PC-3 (cell line): ENCODE data around the gene C11orf21. TPM values are rescaled to one million over a fixed set of nuclear protein-coding genes. Genes with fewer than 3 reads are reported as not detected.

Experiments used
- ATAC-seq: fragments of 200-7000 bp; cut with Tn5 transposase; 2 replicates; pipeline ENCODE4 v1.9.1; 2020; ENCODE audit warnings: mild to moderate bottlenecking, moderate library complexity
- BruUV-seq: library from RNA; stranded (reverse); fragments of 400-500 nt; replicated peaks from 2 replicates; lab custom pipeline; 2021; lab: Mats Ljungman, UMichigan
- CTCF ChIA-PET: fragments of 300-600 bp; sonication (Branson Sonifier 250); formaldehyde crosslinking; loops from one replicate; lab custom pipeline; 2022; ENCODE audit warnings: antibody characterized with exemption; lab: Charles Lee
- POLR2A ChIA-PET: fragments of 300-600 bp; sonication (Branson Sonifier 250); formaldehyde crosslinking; loops from one replicate; lab custom pipeline; 2022; ENCODE audit warnings: antibody characterized with exemption; ENCODE audit not compliant: unreplicated experiment; lab: Charles Lee
- DNase-seq: peaks from one replicate; pipeline ENCODE4 v3.0.0-alpha.2; 2015
- H2AFZ ChIP-seq: fragments of 300-600 bp; sonication (generic); 2 replicates; pipeline ENCODE4 v1.6.0; 2016; ENCODE audit warnings: antibody characterized with exemption, low read length
- H3F3A ChIP-seq: fragments of 300-600 bp; sonication (generic); one replicate; pipeline ENCODE4 v1.6.0; 2017; ENCODE audit warnings: antibody characterized with exemption, low read length, control low read depth, mild to moderate bottlenecking; ENCODE audit not compliant: unreplicated experiment
- H3K27ac ChIP-seq: fragments of 300-600 bp; sonication (generic); 2 replicates; pipeline ENCODE4 v1.5.1; 2016; ENCODE audit warnings: mild to moderate bottlenecking, low read length
- H3K27me3 ChIP-seq: fragments of 300-600 bp; sonication (generic); 2 replicates; pipeline ENCODE4 v1.6.1; 2016; ENCODE audit warnings: low read length, mixed read lengths
- H3K36me3 ChIP-seq: fragments of 300-600 bp; sonication (generic); 2 replicates; pipeline ENCODE4 v1.6.1; 2016; ENCODE audit warnings: low read depth, mixed run types, low read length, mixed read lengths
- H3K4me1 ChIP-seq: fragments of 300-600 bp; sonication (generic); 2 replicates; pipeline ENCODE4 v1.5.1; 2016; ENCODE audit warnings: low read length; ENCODE audit not compliant: insufficient read depth
- H3K4me2 ChIP-seq: fragments of 300-600 bp; sonication (generic); 2 replicates; pipeline ENCODE4 v1.6.0; 2016; ENCODE audit warnings: low read length
- H3K4me3 ChIP-seq: fragments of 300-600 bp; sonication (generic); 2 replicates; pipeline ENCODE4 v1.5.1; 2016; ENCODE audit warnings: mild to moderate bottlenecking, low read length, mixed read lengths
- H3K79me2 ChIP-seq: fragments of 300-600 bp; sonication (generic); 2 replicates; pipeline ENCODE4 v1.6.1; 2017; ENCODE audit warnings: low read length, mixed read lengths
- H3K9ac ChIP-seq: fragments of 300-600 bp; sonication (generic); 2 replicates; pipeline ENCODE4 v1.6.0; 2016; ENCODE audit warnings: mild to moderate bottlenecking, low read length
- H3K9me2 ChIP-seq: fragments of 300-600 bp; sonication (generic); replicated peaks from 2 replicates; pipeline ENCODE4 v1.6.1; 2016; ENCODE audit warnings: mixed run types, low read length, mixed read lengths
- H3K9me3 ChIP-seq: fragments of 300-600 bp; sonication (generic); 2 replicates; pipeline ENCODE4 v1.6.1; 2016; ENCODE audit warnings: low read length, mixed read lengths
- H4K20me1 ChIP-seq: fragments of 300-600 bp; sonication (generic); 2 replicates; pipeline ENCODE4 v1.6.1; 2016; ENCODE audit warnings: low read length, mixed read lengths
- CTCF ChIP-seq: fragments of 300-600 bp; sonication (generic); conservative IDR thresholded peaks from 2 replicates; pipeline ENCODE4 v1.5.1; 2017; ENCODE audit warnings: antibody characterized with exemption, low read depth, mild to moderate bottlenecking, low read length
- EZH2 ChIP-seq: fragments of 300-600 bp; sonication (generic); IDR thresholded peaks from one replicate; pipeline ENCODE4 v1.6.1; 2017; ENCODE audit warnings: antibody characterized with exemption, mild to moderate bottlenecking, low read length; ENCODE audit not compliant: unreplicated experiment
- EZH2phosphoT487 ChIP-seq: fragments of 300-600 bp; sonication (generic); IDR thresholded peaks from 2 replicates; pipeline ENCODE4 v1.6.1; 2018; ENCODE audit warnings: mild to moderate bottlenecking, antibody characterized with exemption, low read length, borderline replicate concordance
- intact Hi-C: fragments of 100-400 bp; cut with micrococcal nuclease; formaldehyde crosslinking; loops from 2 replicates; pipeline ENCODE4 v1.9.0; 2023
- total RNA-seq: library from RNA; depleted of rRNA; stranded (reverse); fragments of >200 nt; gene quantifications from 2 replicates; pipeline ENCODE4 v1.2.3, GENCODE V29; 2014

The C11orf21 gene
- total RNA-seq, 1 experiment from 2014 or later = not detected

GRCh38 chr11:2256951-2257700, 44.6 kb downstream of the C11orf21 start:
- POLR2A ChIA-PET = no interaction called here
- CTCF ChIA-PET = no interaction called here
- Histone ChIP-seq H3K9me3 (no peaks in the 10 kb centered on the region), H2AFZ (peak overlapping the region; percentile 65; the same call in 1 of the 2 replicates), H3K27me3 (no peaks in the 10 kb centered on the region), H3K9me2 (no peaks in the 10 kb centered on the region), H3K9ac (no peak overlapping the region), H3K4me2 (peak overlapping the region; percentile 80), H3K36me3 (no peaks in the 10 kb centered on the region), H3K4me3 (peak overlapping the region; percentile 29; the same call in 1 of the 2 replicates), H4K20me1 (no peaks in the 10 kb centered on the region), H3K4me1 (peaks cover 16% of the 10 kb centered on the region), H3K79me2 (no peaks in the 10 kb centered on the region), H3K27ac (peak overlapping the region; percentile 46), H3F3A (no peaks in the 10 kb centered on the region)
- ATAC-seq (peak; percentile 90), DNase-seq (peak; percentile 88)
- intact Hi-C loops = no loop called here
- peak; percentile 72; the same call in 1 of the 2 replicates for TF ChIP-seq EZH2phosphoT487
- no peak for TF ChIP-seq CTCF
- no peak for TF ChIP-seq EZH2
- no TSS peak for BruUV-seq

GRCh38 chr11:2256293-2256913, 45.3 kb downstream of the C11orf21 start:
- TF ChIP-seq EZH2 (no peak), EZH2phosphoT487 (no peak), CTCF (no peak)

GRCh38 chr11:2252018-2252417, 49.7 kb downstream of the C11orf21 start:
- POLR2A ChIA-PET = no interaction called here
- Histone ChIP-seq H3K79me2 (no peaks in the 10 kb centered on the region), H3F3A (no peaks in the 10 kb centered on the region), H3K9ac (no peak overlapping the region), H3K27me3 (no peaks in the 10 kb centered on the region), H3K36me3 (no peaks in the 10 kb centered on the region), H3K27ac (no peak overlapping the region), H3K4me1 (peaks cover 11% of the 10 kb centered on the region), H3K9me2 (no peaks in the 10 kb centered on the region), H4K20me1 (no peaks in the 10 kb centered on the region), H3K4me2 (no peak overlapping the region), H2AFZ (no peak overlapping the region), H3K9me3 (no peaks in the 10 kb centered on the region), H3K4me3 (no peak overlapping the region)
- intact Hi-C loops = no loop called here
- CTCF ChIA-PET = no interaction called here
- DNase-seq = no peak
- no peak for ATAC-seq
- no TSS peak for BruUV-seq
- TF ChIP-seq EZH2phosphoT487 (no peak), EZH2 (no peak), CTCF (no peak)

More at GRCh38 chr11:2256293-2256913, 45.3 kb downstream of the C11orf21 start:
- Histone ChIP-seq H3K4me1 (peaks cover 16% of the 10 kb centered on the region), H3K4me3 (no peak overlapping the region), H4K20me1 (no peaks in the 10 kb centered on the region), H3K36me3 (no peaks in the 10 kb centered on the region), H3K27ac (no peak overlapping the region), H2AFZ (peak overlapping the region; percentile 22), H3K79me2 (no peaks in the 10 kb centered on the region), H3K27me3 (no peaks in the 10 kb centered on the region), H3K9ac (no peak overlapping the region), H3K9me3 (no peaks in the 10 kb centered on the region), H3F3A (no peaks in the 10 kb centered on the region), H3K4me2 (peak overlapping the region; percentile 80), H3K9me2 (no peaks in the 10 kb centered on the region)
- intact Hi-C loops = no loop called here
- ATAC-seq (peak; percentile 28; the same call in 1 of the 2 replicates), DNase-seq (no peak)
- POLR2A ChIA-PET = no interaction called here
- BruUV-seq = no TSS peak
- CTCF ChIA-PET = no interaction called here
